H1 (cell line): ENCODE data around the gene PPID. TPM values are rescaled to one million over a fixed set of nuclear protein-coding genes. Genes with fewer than 3 reads are reported as not detected.

Experiments used
- CTCF ChIA-PET: fragments of 300-600 bp; sonication (Branson Sonifier 250); formaldehyde crosslinking; loops from one replicate; lab custom pipeline; 2021; ENCODE audit not compliant: partially characterized antibody; lab: Charles Lee
- POLR2A ChIA-PET: fragments of 300-600 bp; sonication (Branson Sonifier 250); formaldehyde crosslinking; loops from one replicate; lab custom pipeline; 2021; ENCODE audit warnings: inconsistent platforms; ENCODE audit not compliant: partially characterized antibody; lab: Charles Lee
- DNase-seq, 2 experiments: peaks; one replicate each; pipeline versions ENCODE4 v3.0.0 to v3.0.0-alpha.2; 2010 to 2022; ENCODE audit warnings: low spot score in 2 of 2, low read depth in 1 of 2, mixed read lengths in 1 of 2
- FAIRE-seq: peaks from 2 replicates; lab custom pipeline; 2011; peaks lifted over from hg19 to GRCh38; lab: Jason Lieb, UNC
- H2AFZ ChIP-seq: 2 replicates; pipeline ENCODE4 v1.8.1; 2012; ENCODE audit warnings: low read length, inconsistent platforms
- H2AK5ac ChIP-seq: 2 replicates; pipeline ENCODE4 v1.6.1; 2013; ENCODE audit warnings: low read depth, low read length
- H2BK120ac ChIP-seq: replicated peaks from 2 replicates; pipeline ENCODE3; 2013; ENCODE audit warnings: low read depth, low read length, inconsistent platforms
- H2BK12ac ChIP-seq: 2 replicates; pipeline ENCODE4 v1.6.1; 2013; ENCODE audit warnings: low read depth, low read length
- H2BK15ac ChIP-seq: 2 replicates; pipeline ENCODE4 v1.6.1; 2013; ENCODE audit warnings: low read length
- H2BK20ac ChIP-seq: 2 replicates; pipeline ENCODE4 v1.6.1; 2013; ENCODE audit warnings: low read length
- H2BK5ac ChIP-seq: 2 replicates; pipeline ENCODE4 v1.6.1; 2013; ENCODE audit warnings: low read depth, low read length
- H3K14ac ChIP-seq: 2 replicates; pipeline ENCODE4 v1.6.1; 2013; ENCODE audit warnings: inconsistent platforms; ENCODE audit not compliant: insufficient read length
- H3K18ac ChIP-seq: 2 replicates; pipeline ENCODE4 v1.6.1; 2013; ENCODE audit warnings: low read length; ENCODE audit errors: extremely low read depth
- H3K23ac ChIP-seq: 2 replicates; pipeline ENCODE4 v1.6.1; 2013; ENCODE audit warnings: inconsistent platforms; ENCODE audit not compliant: insufficient read length
- H3K23me2 ChIP-seq: 2 replicates; pipeline ENCODE4 v1.6.1; 2013; ENCODE audit warnings: low read depth, low read length
- H3K27ac ChIP-seq: 2 replicates; pipeline ENCODE4 v1.6.1; 2011; ENCODE audit warnings: low read depth, low read length, inconsistent platforms
- H3K27me3 ChIP-seq, 4 experiments: replicated peaks in 1 of 4; 1 replicate in 1 of 4; 2 replicates in 3 of 4; pipeline versions ENCODE4 v1.6.1 to v1.8.1; 2011 to 2013; ENCODE audit warnings: low read length in 3 of 4, mild to moderate bottlenecking in 3 of 4, inconsistent platforms in 2 of 4, mixed read lengths in 2 of 4, moderate library complexity in 1 of 4; ENCODE audit not compliant: control insufficient read depth in 3 of 4, insufficient read depth in 3 of 4; ENCODE audit errors: extremely low read depth in 1 of 4
- H3K36me3 ChIP-seq, 4 experiments: 2 replicates each; pipeline versions ENCODE4 v1.6.1 to v1.8.1; 2011 to 2013; ENCODE audit warnings: mild to moderate bottlenecking in 4 of 4, low read length in 3 of 4, moderate library complexity in 2 of 4, control low read depth in 1 of 4, inconsistent platforms in 1 of 4; ENCODE audit not compliant: insufficient read depth in 4 of 4, control insufficient read depth in 2 of 4
- H3K4ac ChIP-seq: replicated peaks from 2 replicates; pipeline ENCODE3; 2013; ENCODE audit warnings: low read length, low read depth, mixed read lengths, inconsistent platforms; ENCODE audit not compliant: insufficient read length
- H3K4me1 ChIP-seq, 4 experiments: replicated peaks in 1 of 4; 1 replicate in 1 of 4; 2 replicates in 3 of 4; pipeline versions ENCODE4 v1.6.1 to v1.8.1; 2011 to 2013; ENCODE audit warnings: low read length in 3 of 4, inconsistent platforms in 2 of 4, mixed read lengths in 1 of 4; ENCODE audit not compliant: insufficient read depth in 4 of 4, control insufficient read depth in 3 of 4
- H3K4me2 ChIP-seq, 2 experiments: 2 replicates each; pipeline versions ENCODE4 v1.6.1 to v1.8.1; 2011 to 2013; ENCODE audit warnings: low read depth in 2 of 2, low read length in 2 of 2, control low read depth in 1 of 2, inconsistent platforms in 1 of 2, mild to moderate bottlenecking in 1 of 2; ENCODE audit not compliant: insufficient read depth in 1 of 2
- H3K4me3 ChIP-seq, 4 experiments: fragments of 200-600, 300-600 bp in 1 of 4; sonication (generic), shearing (Covaris generic), sonication (Bioruptor Twin) in 1 of 4; 2 replicates each; pipeline versions ENCODE4 v1.5.1 to v1.8.1; 2011 to 2016; ENCODE audit warnings: low read length in 4 of 4, low read depth in 3 of 4, control low read depth in 2 of 4, inconsistent platforms in 2 of 4, mild to moderate bottlenecking in 2 of 4, mixed read lengths in 1 of 4, moderate library complexity in 1 of 4; ENCODE audit not compliant: insufficient read depth in 2 of 4; ENCODE audit errors: extremely low read depth in 1 of 4
- H3K56ac ChIP-seq: replicated peaks from 2 replicates; pipeline ENCODE3; 2013; ENCODE audit warnings: low read depth, mild to moderate bottlenecking, mixed read lengths, low read length, inconsistent platforms; ENCODE audit not compliant: insufficient read length
- H3K79me1 ChIP-seq: 2 replicates; pipeline ENCODE4 v1.6.1; 2013; ENCODE audit warnings: low read depth, low read length, control low read depth
- H3K79me2 ChIP-seq, 2 experiments: 2 replicates each; pipeline versions ENCODE4 v1.6.1 to v1.8.1; 2012 to 2013; ENCODE audit warnings: low read length in 2 of 2, mild to moderate bottlenecking in 2 of 2, inconsistent platforms in 1 of 2; ENCODE audit not compliant: insufficient read depth in 2 of 2, control insufficient read depth in 1 of 2
- H3K9ac ChIP-seq, 4 experiments: replicated peaks in 1 of 4; 1 replicate in 1 of 4; 2 replicates in 3 of 4; pipeline versions ENCODE4 v1.6.1 to v1.8.1; 2011 to 2013; ENCODE audit warnings: low read depth in 3 of 4, low read length in 3 of 4, control low read depth in 2 of 4, mild to moderate bottlenecking in 2 of 4, moderate library complexity in 2 of 4, inconsistent platforms in 1 of 4; ENCODE audit errors: extremely low read depth in 1 of 4
- H3K9me3 ChIP-seq, 2 experiments: 2 replicates each; pipeline versions ENCODE4 v1.6.1 to v1.8.1; 2012 to 2013; ENCODE audit warnings: mild to moderate bottlenecking in 2 of 2, moderate library complexity in 2 of 2, control low read depth in 1 of 2, inconsistent platforms in 1 of 2, low read depth in 1 of 2, low read length in 1 of 2, mixed read lengths in 1 of 2; ENCODE audit not compliant: insufficient read depth in 2 of 2
- H4K20me1 ChIP-seq, 2 experiments: replicated peaks in 1 of 2; 2 replicates each; pipeline versions ENCODE3 to v1.8.1; 2011 to 2013; ENCODE audit warnings: inconsistent platforms in 2 of 2, low read length in 2 of 2, mild to moderate bottlenecking in 1 of 2; ENCODE audit not compliant: insufficient read depth in 2 of 2, control insufficient read depth in 1 of 2
- H4K5ac ChIP-seq: 2 replicates; pipeline ENCODE4 v1.6.1; 2013; ENCODE audit warnings: low read length, low read depth, mixed read lengths, inconsistent platforms; ENCODE audit not compliant: insufficient read length
- H4K8ac ChIP-seq: 2 replicates; pipeline ENCODE4 v1.8.0; 2013; ENCODE audit warnings: mild to moderate bottlenecking, moderate library complexity, low read length, inconsistent platforms; ENCODE audit not compliant: insufficient read depth; ENCODE audit errors: extremely low read depth
- H4K91ac ChIP-seq: replicated peaks from 2 replicates; pipeline ENCODE3; 2013; ENCODE audit warnings: low read length, mixed read lengths, inconsistent platforms; ENCODE audit not compliant: insufficient read length
- EZH2 ChIP-seq: fragments of 200-600 bp; sonication (generic); IDR thresholded peaks from 2 replicates; pipeline ENCODE4 v1.7.1; 2012; ENCODE audit warnings: low read depth, mild to moderate bottlenecking, moderate library complexity, low read length, inconsistent platforms; ENCODE audit not compliant: severe bottlenecking
- WGBS, 2 experiments: shearing (Covaris generic) in 1 of 2; methylation state at CpG; one replicate each; pipeline versions ENCODE4 v1.1.6 to v1.1.7; 2013 to 2015; ENCODE audit warnings: low lambda C conversion rate in 2 of 2, mixed read lengths in 2 of 2, inconsistent platforms in 1 of 2, low coverage in 1 of 2, missing lambda C conversion rate in 1 of 2; ENCODE audit not compliant: insufficient replicate concordance in 2 of 2, insufficient coverage in 1 of 2, insufficient read length in 1 of 2; ENCODE audit errors: extremely low coverage in 1 of 2, missing lambda C conversion rate in 1 of 2; 5-methylcytosine and 5-hydroxymethylcytosine counted together
- polyA plus RNA-seq, 7 experiments: library from polyadenylated mRNA; depleted of rRNA in 3 of 7; stranded (reverse) in 5 of 7; unstranded in 2 of 7; fragments of >200 nt in 5 of 7; fragments of 200-250 nt in 2 of 7; gene quantifications; 1 replicate in 5 of 7; 2 replicates in 1 of 7; 4 replicates in 1 of 7; pipeline versions ENCODE4 v1.2.1 to v1.2.3, GENCODE V29; 2011 to 2013; ENCODE audit warnings: missing spikeins in 2 of 7, mixed read lengths in 2 of 7
- total RNA-seq: library from RNA; stranded (reverse); fragmentation: NEBNext Ultra II Directional; extraction: Animal tissue kit (Norgen Biotek cat#: 25700); gene quantifications from 2 replicates; pipeline ENCODE4 v1.2.1, GENCODE V29; 2021

Gene PPID
- total and polyA plus RNA-seq, 2 of the 8 experiments (the other 6 are each of a cell fraction or from before 2014, with no cell fraction given) = 20.2 to 53.2 TPM

- Histone ChIP-seq H3K18ac (no peak overlapping the region), H2BK120ac (no peak overlapping the region), H3K9me3 (no peaks in the 10 kb centered on the region), H4K5ac (no peak overlapping the region), H2BK12ac (no peak overlapping the region), H3K14ac (no peak overlapping the region), H3K36me3 (no peaks in the 10 kb centered on the region), H3K79me2 (peaks cover 0 to 19% of the 10 kb centered on the region in 2 experiments; a peak in 3 of 4 replicates), H2AK5ac (no peak overlapping the region), H3K23me2 (peaks cover 8% of the 10 kb centered on the region), H3K4me1 (peaks cover 0 to 5% (median 0%) of the 10 kb centered on the region in 4 experiments; a peak in 2 of 7 replicates), H3K4me3 (no peak overlapping the region), H3K27ac (no peak overlapping the region), H3K9ac (no peak overlapping the region), H3K79me1 (0 out of 2 replicates have a peak, but pooled peaks cover 2% of the 10 kb centered on the region), H2BK20ac (no peak overlapping the region), H2AFZ (no peak overlapping the region), H2BK5ac (no peak overlapping the region), H3K23ac (no peak overlapping the region), H3K56ac (no peak overlapping the region), H4K8ac (no peak overlapping the region), H3K4ac (no peak overlapping the region), H3K27me3 (no peaks in the 10 kb centered on the region; a peak in 1 of 7 replicates), H3K4me2 (no peak overlapping the region; a peak in 1 of 4 replicates), H4K91ac (no peak overlapping the region), H2BK15ac (no peak overlapping the region), H4K20me1 (peaks cover 0 to 2% of the 10 kb centered on the region in 2 experiments)
- FAIRE-seq (no peak), DNase-seq (no peak)
- WGBS, 2 experiments = 80% methylated on average over 5 of the region's 5 CpGs; no CpG with 5 or more reads in 1 of the 2 experiments
- ChIA-PET POLR2A (no interaction called here), CTCF (interaction anchor here (1.4 kb wide), 1 partner anchor 431 kb away, joined by 4 read pairs; no protein-coding TSS in a partner anchor)
- no peak for TF ChIP-seq EZH2
These were observed 47.5 kb upstream of the PPID start for GRCh38 chr4:158770671-158771070.
